Natural killer cell (primary cell): Measurements from ENCODE around the gene PTPRN2. TPM values are rescaled to one million over a fixed set of nuclear protein-coding genes. Genes with fewer than 3 reads are reported as not detected.

Source experiments
- ATAC-seq, 3 donors: fragments of 150-1000 bp in 2 of 3; fragments of 200-7000 bp in 1 of 3; cut with Tn5 transposase; 1 replicate in 1 of 3; 2 replicates in 2 of 3; pipeline ENCODE4 v1.10.0; 2021; ENCODE audit warnings: mild to moderate bottlenecking in 2 of 3, moderate library complexity in 2 of 3
- DNase-seq, 2 donors: peaks; one replicate each; pipeline versions ENCODE4 v3.0.0 to v3.0.0-alpha.2; 2013 to 2021; ENCODE audit warnings: mixed read lengths in 1 of 2
- H3K27ac ChIP-seq: one replicate; pipeline ENCODE4 v1.5.1; 2013; ENCODE audit warnings: mild to moderate bottlenecking, low read length
- H3K27me3 ChIP-seq: one replicate; pipeline ENCODE4 v1.6.1; 2013; ENCODE audit warnings: low read length; ENCODE audit not compliant: control insufficient read depth, insufficient read depth
- H3K36me3 ChIP-seq: one replicate; pipeline ENCODE4 v1.6.1; 2013; ENCODE audit warnings: low read length; ENCODE audit not compliant: control insufficient read depth, insufficient read depth
- H3K4me1 ChIP-seq: one replicate; pipeline ENCODE4 v1.6.1; 2013; ENCODE audit warnings: low read length; ENCODE audit not compliant: control insufficient read depth, insufficient read depth
- H3K4me3 ChIP-seq: one replicate; pipeline ENCODE4 v1.5.1; 2013; ENCODE audit warnings: low read length
- H3K9me3 ChIP-seq: one replicate; pipeline ENCODE4 v1.6.1; 2013; ENCODE audit warnings: low read length; ENCODE audit not compliant: control insufficient read depth, insufficient read depth
- H3K27ac Mint-ChIP-seq, 2 donors: one replicate each; pipeline ENCODE4 v1.8.0; 2022; ENCODE audit warnings: mild to moderate bottlenecking in 2 of 2, mixed read lengths in 2 of 2, moderate library complexity in 1 of 2
- H3K27me3 Mint-ChIP-seq, 2 donors: one replicate each; pipeline ENCODE4 v1.8.0; 2022; ENCODE audit warnings: low read depth in 2 of 2, mixed read lengths in 2 of 2
- H3K36me3 Mint-ChIP-seq: one replicate; pipeline ENCODE4 v1.8.0; 2022; ENCODE audit warnings: mixed read lengths
- H3K4me1 Mint-ChIP-seq, 2 donors: one replicate each; pipeline ENCODE4 v1.8.0; 2022; ENCODE audit warnings: mixed read lengths in 2 of 2
- H3K4me3 Mint-ChIP-seq: one replicate; pipeline ENCODE4 v1.8.0; 2022; ENCODE audit warnings: mild to moderate bottlenecking, moderate library complexity, mixed read lengths
- H3K9me3 Mint-ChIP-seq, 2 donors: one replicate each; pipeline ENCODE4 v1.8.0; 2022; ENCODE audit warnings: mixed read lengths in 2 of 2
- WGBS: methylation state at CpG from one replicate; pipeline ENCODE4 v1.1.7; 2013; ENCODE audit warnings: missing lambda C conversion rate; ENCODE audit not compliant: insufficient coverage; 5-methylcytosine and 5-hydroxymethylcytosine counted together
- intact Hi-C: fragments of 100-400 bp; cut with micrococcal nuclease; formaldehyde crosslinking; loops from one replicate; pipeline ENCODE4 v1.14.2; 2022
- total RNA-seq, 4 donors: library from RNA; stranded (reverse); fragments of 120-200 nt in 1 of 4; gene quantifications; one replicate each; pipeline versions ENCODE4 v1.2.3 to v1.2.4, GENCODE V29; 2013 to 2022
- TF ChIP-seq, protein P1 (sequence below): fragments of 200-600 bp; IDR thresholded peaks from one replicate; pipeline ENCODE4 v1.8.0; 2022; ENCODE audit warnings: antibody characterized with exemption

Gene PTPRN2
- total RNA-seq, 3 donors from 2014 or later (not counting 1 experiment from before 2014, with no cell fraction given), result 1.3 to 2.5 (median 1.9) TPM

DNA sequence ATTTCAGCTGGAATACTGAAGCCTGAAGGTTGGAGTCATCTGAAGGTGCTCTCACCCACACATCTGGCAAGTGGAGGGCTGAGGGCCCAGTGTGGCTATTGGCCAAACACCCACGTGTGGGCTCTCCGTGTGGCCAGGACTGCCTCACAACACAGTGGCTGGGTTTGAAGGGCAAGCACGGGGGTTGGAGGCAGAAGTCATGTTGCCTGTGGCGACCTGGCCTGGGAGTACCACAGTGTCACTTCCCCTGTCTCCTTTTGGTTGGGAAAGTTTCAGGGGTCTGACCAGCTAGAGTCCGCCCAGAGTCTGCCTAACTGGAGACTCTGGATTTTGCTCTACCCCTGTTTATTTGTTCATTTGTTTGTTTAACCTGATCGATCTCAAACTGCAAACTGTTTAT is 1081.4 kb downstream of the PTPRN2 start:
- Mint-ChIP-seq H3K27ac (no peak overlapping the region), H3K4me1 (peaks cover 18% of the 10 kb centered on the region in 2 donors), H3K9me3 (peaks cover 0 to 2% of the 10 kb centered on the region in 2 donors), H3K36me3 (no peaks in the 10 kb centered on the region), H3K4me3 (no peak overlapping the region), H3K27me3 (peaks cover 36 to 68% of the 10 kb centered on the region in 2 donors)
- Histone ChIP-seq H3K4me3 (no peak overlapping the region), H3K9me3 (peaks cover 6% of the 10 kb centered on the region), H3K27me3 (peaks cover 6% of the 10 kb centered on the region), H3K36me3 (no peaks in the 10 kb centered on the region), H3K27ac (no peak overlapping the region), H3K4me1 (peaks cover 16% of the 10 kb centered on the region)
- 88% methylated on average over 6 of the region's 6 CpGs for WGBS
- DNase-seq (peak in 1 of 2 donors; percentile 3), ATAC-seq (no peak)
- intact Hi-C loops, result no loop called here
- TF ChIP-seq, protein P1, sequence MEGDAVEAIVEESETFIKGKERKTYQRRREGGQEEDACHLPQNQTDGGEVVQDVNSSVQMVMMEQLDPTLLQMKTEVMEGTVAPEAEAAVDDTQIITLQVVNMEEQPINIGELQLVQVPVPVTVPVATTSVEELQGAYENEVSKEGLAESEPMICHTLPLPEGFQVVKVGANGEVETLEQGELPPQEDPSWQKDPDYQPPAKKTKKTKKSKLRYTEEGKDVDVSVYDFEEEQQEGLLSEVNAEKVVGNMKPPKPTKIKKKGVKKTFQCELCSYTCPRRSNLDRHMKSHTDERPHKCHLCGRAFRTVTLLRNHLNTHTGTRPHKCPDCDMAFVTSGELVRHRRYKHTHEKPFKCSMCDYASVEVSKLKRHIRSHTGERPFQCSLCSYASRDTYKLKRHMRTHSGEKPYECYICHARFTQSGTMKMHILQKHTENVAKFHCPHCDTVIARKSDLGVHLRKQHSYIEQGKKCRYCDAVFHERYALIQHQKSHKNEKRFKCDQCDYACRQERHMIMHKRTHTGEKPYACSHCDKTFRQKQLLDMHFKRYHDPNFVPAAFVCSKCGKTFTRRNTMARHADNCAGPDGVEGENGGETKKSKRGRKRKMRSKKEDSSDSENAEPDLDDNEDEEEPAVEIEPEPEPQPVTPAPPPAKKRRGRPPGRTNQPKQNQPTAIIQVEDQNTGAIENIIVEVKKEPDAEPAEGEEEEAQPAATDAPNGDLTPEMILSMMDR, result no peak

DNA sequence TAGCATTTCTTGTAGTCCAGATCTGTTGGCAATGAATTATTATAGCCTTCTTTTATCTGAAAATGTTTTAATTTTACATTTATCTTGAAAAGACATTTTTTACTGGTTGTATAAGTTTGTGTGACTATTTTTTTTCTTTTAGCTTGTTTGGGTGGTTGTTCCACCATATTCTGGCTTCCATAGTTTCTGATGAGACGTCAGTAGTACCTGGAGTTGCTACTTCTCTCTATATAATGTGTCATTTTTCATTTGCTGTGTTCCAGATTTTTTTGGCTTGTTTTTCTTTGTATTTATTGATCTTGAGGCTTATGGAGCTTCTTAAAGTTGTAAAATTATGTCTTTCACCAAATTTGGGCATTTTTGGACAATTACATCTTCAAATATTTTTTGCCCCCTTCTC is 1082.0 kb downstream of the PTPRN2 start:
- Mint-ChIP-seq H3K4me3 (no peak overlapping the region), H3K9me3 (peaks cover 0 to 2% of the 10 kb centered on the region in 2 donors), H3K4me1 (peaks cover 18% of the 10 kb centered on the region in 2 donors), H3K27ac (no peak overlapping the region), H3K36me3 (no peaks in the 10 kb centered on the region), H3K27me3 (peaks cover 36 to 64% of the 10 kb centered on the region in 2 donors)
- TF ChIP-seq, protein P1, result no peak
- ATAC-seq (no peak), DNase-seq (no peak)
- H3K27me3 ChIP-seq, result peaks cover 6% of the 10 kb centered on the region
- no peaks in the 10 kb centered on the region for H3K36me3 ChIP-seq
- no peak overlapping the region for H3K4me3 ChIP-seq
- H3K27ac ChIP-seq, result no peak overlapping the region
- H3K4me1 ChIP-seq, result peaks cover 16% of the 10 kb centered on the region
- H3K9me3 ChIP-seq, result peaks cover 6% of the 10 kb centered on the region
- intact Hi-C loops, result no loop called here
- no CpG with 5 or more reads among the region's 1 CpG for WGBS

DNA sequence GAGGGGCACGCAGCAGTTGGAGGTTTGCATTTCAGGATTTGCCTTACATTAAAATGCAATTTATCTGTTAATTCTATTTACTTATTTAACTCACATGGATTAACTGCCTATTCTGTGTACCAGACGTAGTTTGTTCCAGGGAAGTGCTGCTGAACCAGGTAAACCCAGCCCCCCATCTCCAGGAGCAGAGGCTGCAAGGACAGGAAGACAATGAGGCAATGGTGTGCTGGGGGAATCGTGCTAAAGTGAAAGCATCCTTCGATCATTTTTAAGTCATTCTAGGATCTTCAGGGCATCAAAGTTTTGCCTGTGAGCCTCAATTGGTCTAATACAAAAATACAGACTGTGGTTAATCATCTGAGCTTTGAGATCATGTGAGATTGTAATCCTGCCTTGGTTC is 1084.4 kb downstream of the PTPRN2 start:
- peaks cover 16% of the 10 kb centered on the region for H3K4me1 ChIP-seq
- TF ChIP-seq, protein P1, result no peak
- H3K4me3 ChIP-seq, result no peak overlapping the region
- no peaks in the 10 kb centered on the region for H3K36me3 ChIP-seq
- DNase-seq, result peak in 1 of 2 donors; percentile 65
- peaks cover 6% of the 10 kb centered on the region for H3K9me3 ChIP-seq
- ATAC-seq, result peak in 1 of 3 donors; percentile 23
- H3K27ac Mint-ChIP-seq, result peak overlapping the region; percentile 37 to 77
- H3K4me3 Mint-ChIP-seq, result peak overlapping the region; percentile 73
- intact Hi-C loops, result no loop called here
- 39% methylated on average over 4 of the region's 4 CpGs for WGBS
- H3K36me3 Mint-ChIP-seq, result no peaks in the 10 kb centered on the region
- peaks cover 5% of the 10 kb centered on the region for H3K27me3 ChIP-seq
- H3K27me3 Mint-ChIP-seq, result peaks cover 36 to 49% of the 10 kb centered on the region in 2 donors
- peaks cover 18% of the 10 kb centered on the region in 2 donors for H3K4me1 Mint-ChIP-seq
- peaks cover 0 to 2% of the 10 kb centered on the region in 2 donors for H3K9me3 Mint-ChIP-seq
- no peak overlapping the region for H3K27ac ChIP-seq

DNA sequence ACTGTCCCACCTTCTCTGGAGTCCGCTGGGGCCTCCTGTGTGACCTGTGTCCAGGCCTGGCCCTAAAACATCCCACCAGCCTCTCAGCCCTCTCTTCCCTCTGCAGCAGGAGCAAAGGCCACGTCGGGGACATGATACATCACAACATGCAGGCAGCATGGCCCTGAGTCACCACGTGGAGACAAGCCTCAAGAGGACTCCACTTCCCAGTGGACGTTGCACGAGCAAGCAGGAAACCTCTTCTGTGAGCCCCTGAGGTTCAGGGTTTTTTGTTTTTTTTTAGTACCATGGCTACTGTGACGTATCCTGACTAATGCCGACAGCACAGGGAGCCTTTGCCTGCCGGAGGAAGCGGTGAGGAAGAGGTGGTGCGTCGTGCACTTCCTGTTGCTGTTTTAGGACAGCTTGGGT is 1084.9 kb downstream of the PTPRN2 start:
- H3K27ac Mint-ChIP-seq, result peak overlapping the region; percentile 37 to 77
- peak; percentile 17 to 92 for DNase-seq
- no peaks in the 10 kb centered on the region for H3K36me3 Mint-ChIP-seq
- H3K36me3 ChIP-seq, result no peaks in the 10 kb centered on the region
- no peaks in the 10 kb centered on the region for H3K9me3 Mint-ChIP-seq
- peaks cover 18% of the 10 kb centered on the region in 2 donors for H3K4me1 Mint-ChIP-seq
- intact Hi-C loops, result no loop called here
- peak overlapping the region; percentile 73 for H3K4me3 Mint-ChIP-seq
- peaks cover 16% of the 10 kb centered on the region for H3K4me1 ChIP-seq
- TF ChIP-seq, protein P1, result no peak
- peaks cover 6% of the 10 kb centered on the region for H3K9me3 ChIP-seq
- 18% methylated on average over 12 of the region's 12 CpGs for WGBS
- no peak overlapping the region for H3K4me3 ChIP-seq
- peaks cover 2% of the 10 kb centered on the region for H3K27me3 ChIP-seq
- no peak overlapping the region for H3K27ac ChIP-seq
- ATAC-seq, result peak; percentile 85 to 95 (median 92)
- H3K27me3 Mint-ChIP-seq, result peaks cover 31 to 44% of the 10 kb centered on the region in 2 donors
